SU-DHL-6 (cell line): ENCODE data around the gene ADGRG1.

ENCODE experiments used
- EZH2phosphoT487 ChIP-seq: fragments of 200-600 bp; sonication (generic), shearing (Covaris generic); conservative IDR thresholded peaks from 2 replicates; pipeline ENCODE4 v1.6.1; 2018; ENCODE audit warnings: mild to moderate bottlenecking, antibody characterized with exemption, low read length, moderate library complexity, mixed read lengths
- TF ChIP-seq, protein P1 (sequence below): fragments of 200-600 bp; sonication (generic); IDR thresholded peaks from one replicate; pipeline ENCODE4 v1.5.1; 2017; ENCODE audit warnings: antibody characterized with exemption, mild to moderate bottlenecking, low read length, moderate library complexity; ENCODE audit not compliant: insufficient read depth, poor library complexity, severe bottlenecking

DNA sequence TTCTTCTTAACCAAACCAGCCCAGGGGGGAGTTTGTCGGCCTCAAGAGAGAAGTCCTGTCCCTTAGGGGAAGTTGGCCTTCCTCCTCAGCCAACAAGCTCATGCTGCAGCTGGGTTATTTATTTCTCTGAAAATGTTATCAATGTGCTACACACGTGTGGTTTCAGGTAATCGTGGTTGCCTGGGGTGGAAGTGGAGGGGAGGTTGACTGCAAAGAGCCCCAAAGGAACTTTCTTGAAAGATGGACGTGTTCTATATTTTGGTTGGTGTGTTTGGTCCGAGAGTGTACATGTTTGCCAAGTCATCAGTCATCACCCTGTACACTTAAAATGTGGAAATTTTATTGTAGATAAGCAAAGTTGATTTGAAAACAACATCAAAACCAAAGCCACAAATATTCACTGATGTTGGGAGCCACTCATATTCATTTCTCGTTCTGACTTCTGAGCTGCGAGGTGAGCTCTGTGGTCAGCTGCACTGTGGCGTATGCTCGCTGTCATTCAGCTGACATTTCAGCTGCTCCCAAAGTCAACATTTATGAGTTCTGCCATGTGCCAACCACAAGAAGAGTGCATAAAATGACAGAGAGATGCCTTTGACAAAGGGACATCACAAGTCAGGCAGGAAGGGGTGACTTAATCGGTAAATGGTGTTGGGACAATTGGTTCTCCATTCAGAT, 26.5 kb upstream of the ADGRG1 start:
- TF ChIP-seq, protein P1, sequence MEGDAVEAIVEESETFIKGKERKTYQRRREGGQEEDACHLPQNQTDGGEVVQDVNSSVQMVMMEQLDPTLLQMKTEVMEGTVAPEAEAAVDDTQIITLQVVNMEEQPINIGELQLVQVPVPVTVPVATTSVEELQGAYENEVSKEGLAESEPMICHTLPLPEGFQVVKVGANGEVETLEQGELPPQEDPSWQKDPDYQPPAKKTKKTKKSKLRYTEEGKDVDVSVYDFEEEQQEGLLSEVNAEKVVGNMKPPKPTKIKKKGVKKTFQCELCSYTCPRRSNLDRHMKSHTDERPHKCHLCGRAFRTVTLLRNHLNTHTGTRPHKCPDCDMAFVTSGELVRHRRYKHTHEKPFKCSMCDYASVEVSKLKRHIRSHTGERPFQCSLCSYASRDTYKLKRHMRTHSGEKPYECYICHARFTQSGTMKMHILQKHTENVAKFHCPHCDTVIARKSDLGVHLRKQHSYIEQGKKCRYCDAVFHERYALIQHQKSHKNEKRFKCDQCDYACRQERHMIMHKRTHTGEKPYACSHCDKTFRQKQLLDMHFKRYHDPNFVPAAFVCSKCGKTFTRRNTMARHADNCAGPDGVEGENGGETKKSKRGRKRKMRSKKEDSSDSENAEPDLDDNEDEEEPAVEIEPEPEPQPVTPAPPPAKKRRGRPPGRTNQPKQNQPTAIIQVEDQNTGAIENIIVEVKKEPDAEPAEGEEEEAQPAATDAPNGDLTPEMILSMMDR, result no peak
- no peak for TF ChIP-seq EZH2phosphoT487
